ENCODE results near the gene TRAIP. TPM values are rescaled to one million over a fixed set of nuclear protein-coding genes. Genes with fewer than 3 reads are reported as not detected.

The TRAIP gene
- total RNA-seq, 4 donors from 2014 or later, result 2.3 to 10.1 (median 4.1) TPM

GRCh38 chr3:49806850-49807249 lies 49.5 kb downstream of the TRAIP start:
- WGBS, 2 donors, result 71 to 73% methylated on average over 2 of the region's 2 CpGs
- no peak for DNase-seq
- Histone ChIP-seq H3K9me3 (no peaks in the 10 kb centered on the region), H3K27ac (peak overlapping the region; percentile 96 to 98 (median 97)), H3K4me1 (peaks cover 42 to 75% (median 51%) of the 10 kb centered on the region in 3 donors), H3K36me3 (peaks cover 14 to 44% (median 18%) of the 10 kb centered on the region in 3 donors), H3K4me3 (no peak overlapping the region), H3K27me3 (no peaks in the 10 kb centered on the region)
- TF ChIP-seq POLR2A (IDR thresholded peaks at IDR 0.05) (no peak), CTCF (IDR thresholded peaks at IDR 0.05) (no peak)
- intact Hi-C loops (cut with DNase I), result no loop called here

- Histone ChIP-seq H3K9me3 (no peaks in the 10 kb centered on the region), H3K4me3 (peak overlapping the region in 2 of 4 donors; percentile 87 to 93), H3K27me3 (peaks cover 0 to 2% (median 0%) of the 10 kb centered on the region in 4 donors), H3K36me3 (peaks cover 6 to 36% (median 16%) of the 10 kb centered on the region in 3 donors), H3K27ac (peak overlapping the region; percentile 96 to 98 (median 97)), H3K4me1 (peaks cover 44 to 69% (median 51%) of the 10 kb centered on the region in 3 donors)
- intact Hi-C loops (cut with DNase I), result no loop called here
- TF ChIP-seq CTCF (IDR thresholded peaks at IDR 0.05), result no peak
- no peak for TF ChIP-seq POLR2A (IDR thresholded peaks at IDR 0.05)
- WGBS, 2 donors, result 11 to 40% methylated on average over 4 of the region's 11 CpGs
- DNase-seq, result no peak
These were observed 50.3 kb downstream of the TRAIP start for GRCh38 chr3:49805897-49806701.

- H3K36me3 ChIP-seq, result peaks cover 6 to 29% (median 10%) of the 10 kb centered on the region in 3 donors
- H3K27ac ChIP-seq, result peak overlapping the region; percentile 96 to 98 (median 97)
- H3K4me3 ChIP-seq, result peak overlapping the region in 3 of 4 donors; percentile 87 to 93 (median 92)
- DNase-seq, result no peak
- WGBS, 2 donors, result 20 to 21% methylated on average over 2 of the region's 3 CpGs
- H3K9me3 ChIP-seq, result no peaks in the 10 kb centered on the region
- peaks cover 0 to 2% (median 0%) of the 10 kb centered on the region in 4 donors for H3K27me3 ChIP-seq
- TF ChIP-seq POLR2A (IDR thresholded peaks at IDR 0.05) (no peak), CTCF (IDR thresholded peaks at IDR 0.05) (no peak)
- intact Hi-C loops (cut with DNase I), result no loop called here
- H3K4me1 ChIP-seq, result peaks cover 44 to 69% (median 51%) of the 10 kb centered on the region in 3 donors
These were observed 51.0 kb downstream of the TRAIP start for GRCh38 chr3:49805367-49805782.

GRCh38 chr3:49804141-49805041 lies 52.0 kb downstream of the TRAIP start:
- no peak for TF ChIP-seq CTCF (IDR thresholded peaks at IDR 0.05)
- no peak for TF ChIP-seq POLR2A (IDR thresholded peaks at IDR 0.05)
- no peak for DNase-seq
- Histone ChIP-seq H3K27me3 (peaks cover 0 to 2% (median 0%) of the 10 kb centered on the region in 4 donors), H3K4me1 (peaks cover 50 to 77% (median 51%) of the 10 kb centered on the region in 3 donors), H3K36me3 (peaks cover 0 to 19% (median 3%) of the 10 kb centered on the region in 3 donors), H3K4me3 (peak overlapping the region; percentile 87 to 93 (median 90)), H3K9me3 (no peaks in the 10 kb centered on the region), H3K27ac (peak overlapping the region; percentile 96 to 98 (median 97))
- intact Hi-C loops (cut with DNase I), result loop anchor here (5.0 kb wide), 1 partner anchor 98 kb away; the partner anchor contains the start of gene MST1R
- 22 to 40% methylated on average over 2 to 14 of the region's 26 CpGs for WGBS, 2 donors
